Mesenchymal stem cell (in vitro differentiated cells and primary cell): ENCODE measurements around the gene GPN1.

ENCODE experiments used
- DNase-seq: peaks from one replicate; pipeline ENCODE4 v3.0.0-alpha.2; 2013
- H2AFZ ChIP-seq: one replicate; pipeline ENCODE4 v1.6.1; 2013; ENCODE audit warnings: low read depth, mild to moderate bottlenecking, control low read depth, inconsistent platforms, low read length, moderate library complexity
- H2AK5ac ChIP-seq: 2 replicates; pipeline ENCODE4 v1.6.1; 2013; ENCODE audit warnings: low read length, moderate library complexity, mild to moderate bottlenecking, inconsistent platforms; ENCODE audit not compliant: severe bottlenecking
- H2BK120ac ChIP-seq: one replicate; pipeline ENCODE4 v1.6.1; 2013; ENCODE audit warnings: low read depth, mild to moderate bottlenecking, inconsistent platforms, low read length, moderate library complexity
- H2BK12ac ChIP-seq, 2 experiments: one replicate each; pipeline ENCODE4 v1.6.1; 2013; ENCODE audit warnings: inconsistent platforms in 2 of 2, low read length in 2 of 2, mild to moderate bottlenecking in 2 of 2, moderate library complexity in 2 of 2, control low read depth in 1 of 2
- H2BK15ac ChIP-seq: one replicate; pipeline ENCODE4 v1.6.1; 2013; ENCODE audit warnings: mild to moderate bottlenecking, low read depth, inconsistent platforms; ENCODE audit not compliant: poor library complexity, severe bottlenecking
- H2BK5ac ChIP-seq: 2 replicates; pipeline ENCODE4 v1.6.1; 2013; ENCODE audit warnings: low read depth, mild to moderate bottlenecking, low read length, control low read depth, inconsistent platforms; ENCODE audit not compliant: poor library complexity, severe bottlenecking
- H3K14ac ChIP-seq, 2 experiments: one replicate each; pipeline ENCODE4 v1.6.1; 2013; ENCODE audit warnings: inconsistent platforms in 2 of 2, low read length in 2 of 2, control low read depth in 1 of 2, mild to moderate bottlenecking in 1 of 2, moderate library complexity in 1 of 2
- H3K18ac ChIP-seq, 2 experiments: one replicate each; pipeline ENCODE4 v1.6.1; 2013; ENCODE audit warnings: inconsistent platforms in 2 of 2, low read length in 2 of 2, control low read depth in 1 of 2, low read depth in 1 of 2, mild to moderate bottlenecking in 1 of 2
- H3K23ac ChIP-seq, 2 experiments: one replicate each; pipeline ENCODE4 v1.6.1; 2013; ENCODE audit warnings: inconsistent platforms in 2 of 2, low read length in 2 of 2, mild to moderate bottlenecking in 2 of 2, moderate library complexity in 2 of 2, control low read depth in 1 of 2
- H3K27ac ChIP-seq: 2 replicates; pipeline ENCODE4 v1.5.1; 2013; ENCODE audit warnings: mild to moderate bottlenecking, moderate library complexity, low read length, control low read depth, inconsistent platforms; ENCODE audit not compliant: poor library complexity, severe bottlenecking
- H3K27me3 ChIP-seq, 2 experiments: 2 replicates each; pipeline versions ENCODE4 v1.6.1 to v1.7.0; 2013; ENCODE audit warnings: low read length in 2 of 2, mild to moderate bottlenecking in 2 of 2, moderate library complexity in 2 of 2, control low read depth in 1 of 2, inconsistent platforms in 1 of 2; ENCODE audit not compliant: control insufficient read depth in 1 of 2, insufficient read depth in 1 of 2
- H3K36me3 ChIP-seq, 2 experiments: 2 replicates each; pipeline versions ENCODE4 v1.6.1 to v1.7.0; 2013; ENCODE audit warnings: low read length in 2 of 2, control low read depth in 1 of 2, inconsistent platforms in 1 of 2, low read depth in 1 of 2, mild to moderate bottlenecking in 1 of 2; ENCODE audit not compliant: insufficient read depth in 2 of 2, control insufficient read depth in 1 of 2
- H3K4ac ChIP-seq, 2 experiments: one replicate each; pipeline ENCODE4 v1.6.1; 2013; ENCODE audit warnings: inconsistent platforms in 2 of 2, low read length in 2 of 2, mild to moderate bottlenecking in 2 of 2, moderate library complexity in 2 of 2, control low read depth in 1 of 2, low read depth in 1 of 2
- H3K4me1 ChIP-seq: 2 replicates; pipeline ENCODE4 v1.6.1; 2013; ENCODE audit warnings: low read depth, low read length, control low read depth; ENCODE audit not compliant: control insufficient read depth, insufficient read depth
- H3K4me2 ChIP-seq: 2 replicates; pipeline ENCODE4 v1.6.1; 2013; ENCODE audit warnings: low read length, mild to moderate bottlenecking, inconsistent platforms; ENCODE audit not compliant: poor library complexity, severe bottlenecking
- H3K4me3 ChIP-seq, 2 experiments: 2 replicates each; pipeline versions ENCODE4 v1.5.1 to v1.7.0; 2013; ENCODE audit warnings: low read length in 2 of 2, mild to moderate bottlenecking in 2 of 2, control low read depth in 1 of 2, low read depth in 1 of 2; ENCODE audit not compliant: insufficient read depth in 1 of 2
- H3K79me1 ChIP-seq: replicated peaks from 2 replicates; pipeline ENCODE4 v1.6.1; 2013; ENCODE audit warnings: mild to moderate bottlenecking, control low read depth, low read length, inconsistent platforms; ENCODE audit not compliant: poor library complexity, severe bottlenecking
- H3K9ac ChIP-seq: 2 replicates; pipeline ENCODE4 v1.7.0; 2013; ENCODE audit warnings: mild to moderate bottlenecking, low read length, moderate library complexity
- H3K9me3 ChIP-seq: 2 replicates; pipeline ENCODE4 v1.7.0; 2013; ENCODE audit warnings: mild to moderate bottlenecking, low read length; ENCODE audit not compliant: control insufficient read depth
- H4K8ac ChIP-seq: one replicate; pipeline ENCODE4 v1.6.1; 2013; ENCODE audit warnings: inconsistent platforms, mild to moderate bottlenecking, low read length, moderate library complexity
- H4K91ac ChIP-seq: one replicate; pipeline ENCODE4 v1.6.1; 2013; ENCODE audit warnings: mild to moderate bottlenecking, low read length, inconsistent platforms
- WGBS: methylation state at CpG from one replicate; pipeline ENCODE4 v1.1.7; 2013; ENCODE audit warnings: mixed read lengths; 5-methylcytosine and 5-hydroxymethylcytosine counted together

The GPN1 gene

GRCh38 chr2:27655155-27655951, 26.5 kb downstream of the GPN1 start:
- no peak for DNase-seq
- H4K91ac ChIP-seq: no peak overlapping the region
- no peak overlapping the region for H3K14ac ChIP-seq
- no peak overlapping the region for H3K23ac ChIP-seq
- H2AFZ ChIP-seq: no peak overlapping the region
- no peak overlapping the region for H3K18ac ChIP-seq
- H3K36me3 ChIP-seq: peaks cover 11 to 95% of the 10 kb centered on the region in 2 experiments
- peaks cover 15% of the 10 kb centered on the region for H3K79me1 ChIP-seq
- H3K9ac ChIP-seq: no peak overlapping the region
- 96% methylated on average over 6 of the region's 7 CpGs for WGBS
- H2BK120ac ChIP-seq: no peak overlapping the region
- no peaks in the 10 kb centered on the region for H3K27me3 ChIP-seq
- H2BK15ac ChIP-seq: no peak overlapping the region
- no peak overlapping the region for H3K27ac ChIP-seq
- no peak overlapping the region for H3K4me3 ChIP-seq
- no peak overlapping the region for H3K4ac ChIP-seq
- H3K4me1 ChIP-seq: peaks cover 2% of the 10 kb centered on the region
- no peak overlapping the region for H2BK12ac ChIP-seq
- no peak overlapping the region for H2BK5ac ChIP-seq
- H4K8ac ChIP-seq: no peak overlapping the region
- no peak overlapping the region for H2AK5ac ChIP-seq
- H3K4me2 ChIP-seq: no peak overlapping the region
- H3K9me3 ChIP-seq: no peaks in the 10 kb centered on the region

- no peak overlapping the region for H2BK15ac ChIP-seq
- H3K14ac ChIP-seq: no peak overlapping the region
- H3K27me3 ChIP-seq: no peaks in the 10 kb centered on the region
- H3K4me1 ChIP-seq: peaks cover 5% of the 10 kb centered on the region
- H3K9ac ChIP-seq: no peak overlapping the region
- H3K36me3 ChIP-seq: peaks cover 13 to 61% of the 10 kb centered on the region in 2 experiments
- no peak overlapping the region for H3K23ac ChIP-seq
- no peak overlapping the region for H2BK5ac ChIP-seq
- H3K4me3 ChIP-seq: no peak overlapping the region
- no peaks in the 10 kb centered on the region for H3K9me3 ChIP-seq
- H2AFZ ChIP-seq: no peak overlapping the region
- no peak overlapping the region for H4K8ac ChIP-seq
- H2BK120ac ChIP-seq: no peak overlapping the region
- H3K4ac ChIP-seq: no peak overlapping the region
- no peak overlapping the region for H2AK5ac ChIP-seq
- no peak overlapping the region for H3K18ac ChIP-seq
- WGBS: 94% methylated on average over 1 of the region's 1 CpG
- no peak overlapping the region for H3K27ac ChIP-seq
- peaks cover 20% of the 10 kb centered on the region for H3K79me1 ChIP-seq
- no peak overlapping the region for H3K4me2 ChIP-seq
- no peak overlapping the region for H4K91ac ChIP-seq
- no peak overlapping the region for H2BK12ac ChIP-seq
- no peak for DNase-seq
Measured at GRCh38 chr2:27661371-27661770, 32.5 kb downstream of the GPN1 start.

- peak within 1 kb of the TSS; percentile 62 to 82 for H3K4ac ChIP-seq
- peak within 1 kb of the TSS; percentile 96 for H4K8ac ChIP-seq
- no peaks in the 10 kb centered on the region for H3K27me3 ChIP-seq
- peak within 1 kb of the TSS; percentile 23 for H2BK120ac ChIP-seq
- peak within 1 kb of the TSS; percentile 92 for H3K27ac ChIP-seq
- peak within 1 kb of the TSS in 1 of 2 experiments; percentile 2 for H2BK12ac ChIP-seq
- H2AFZ ChIP-seq: peak within 1 kb of the TSS; percentile 85
- peak within 1 kb of the TSS; percentile 74 to 88 for H3K18ac ChIP-seq
- peak; percentile 94 for DNase-seq
- no peaks in the 10 kb centered on the region for H3K9me3 ChIP-seq
- H3K4me3 ChIP-seq: peak within 1 kb of the TSS; percentile 81 to 94
- H3K4me2 ChIP-seq: peak within 1 kb of the TSS; percentile 65
- H3K36me3 ChIP-seq: peaks cover 12 to 56% of the 10 kb centered on the region in 2 experiments
- H2BK5ac ChIP-seq: peak within 1 kb of the TSS; percentile 83
- peaks cover 13% of the 10 kb centered on the region for H3K79me1 ChIP-seq
- H4K91ac ChIP-seq: peak within 1 kb of the TSS; percentile 87
- no peak within 1 kb of the TSS for H3K14ac ChIP-seq
- no peak within 1 kb of the TSS for H3K23ac ChIP-seq
- WGBS: under 1% methylated on average over 56 of the region's 56 CpGs
- peak within 1 kb of the TSS; percentile 82 for H2BK15ac ChIP-seq
- no peak within 1 kb of the TSS for H2AK5ac ChIP-seq
- peak within 1 kb of the TSS; percentile 97 for H3K9ac ChIP-seq
- H3K4me1 ChIP-seq: peaks cover 5% of the 10 kb centered on the region
Measured at GRCh38 chr2:27663285-27664153, 34.7 kb downstream of the GPN1 start, which contains the start of the genes SLC4A1AP and SUPT7L. TSS of gene SLC4A1AP (plus strand) at chr2:27663889. CDS start at chr2:27663915, 26 bp downstream. TSS of gene SUPT7L (minus strand) at chr2:27663614. CDS start at chr2:27662192, 1,422 bp downstream.

GRCh38 chr2:27664154-27664574, 35.3 kb downstream of the GPN1 start:
- no peak overlapping the region for H2AK5ac ChIP-seq
- no peaks in the 10 kb centered on the region for H3K27me3 ChIP-seq
- no peak overlapping the region for H2AFZ ChIP-seq
- no peak overlapping the region for H3K23ac ChIP-seq
- peaks cover 5% of the 10 kb centered on the region for H3K4me1 ChIP-seq
- H3K18ac ChIP-seq: no peak overlapping the region
- peaks cover 13% of the 10 kb centered on the region for H3K79me1 ChIP-seq
- peak overlapping the region; percentile 77 to 94 for H3K4me3 ChIP-seq
- H3K14ac ChIP-seq: no peak overlapping the region
- no peak overlapping the region for H3K27ac ChIP-seq
- no peak overlapping the region for H2BK5ac ChIP-seq
- H2BK15ac ChIP-seq: no peak overlapping the region
- peak overlapping the region; percentile 65 for H3K4me2 ChIP-seq
- DNase-seq: no peak
- H2BK120ac ChIP-seq: peak overlapping the region; percentile 23
- peak overlapping the region; percentile 93 for H4K8ac ChIP-seq
- H4K91ac ChIP-seq: no peak overlapping the region
- H3K4ac ChIP-seq: peak overlapping the region in 1 of 2 experiments; percentile 62
- no peak overlapping the region for H2BK12ac ChIP-seq
- H3K9me3 ChIP-seq: no peaks in the 10 kb centered on the region
- peak overlapping the region; percentile 97 for H3K9ac ChIP-seq
- WGBS: 9% methylated on average over 28 of the region's 28 CpGs
- peaks cover 13 to 56% of the 10 kb centered on the region in 2 experiments for H3K36me3 ChIP-seq
